ENCODE data around the gene UPK3A.
A peak's percentile ranks its signal among the peaks of the same experiment; 100 is the strongest.
"Not testable (repeated sequence)": the region's sequence is repeated elsewhere in the genome, so short reads cannot be mapped to it uniquely, and the experiment has no call there.

Gene UPK3A

GRCh38 chr22:45273452-45274075, 11.2 kb upstream of the UPK3A start:
- no peak overlapping the region for H3K4me3 ChIP-seq (ENCODE audit: low read depth in 1 of 2, low read length in 1 of 2)
- no peaks in the 10 kb centered on the region for H3K36me3 ChIP-seq
- no peak overlapping the region for H3K27ac ChIP-seq
- H3K9me3 ChIP-seq: no peaks in the 10 kb centered on the region
- TF ChIP-seq CTCF (IDR thresholded peaks at IDR 0.05): no peak
- peaks cover 30% of the 10 kb centered on the region for H3K27me3 ChIP-seq
- H3K4me1 ChIP-seq (ENCODE audit: control insufficient read depth in 1 of 2, insufficient read depth in 1 of 2, low read depth in 1 of 2, low read length in 1 of 2): peaks cover 10 to 12% of the 10 kb centered on the region in 2 experiments

DNA sequence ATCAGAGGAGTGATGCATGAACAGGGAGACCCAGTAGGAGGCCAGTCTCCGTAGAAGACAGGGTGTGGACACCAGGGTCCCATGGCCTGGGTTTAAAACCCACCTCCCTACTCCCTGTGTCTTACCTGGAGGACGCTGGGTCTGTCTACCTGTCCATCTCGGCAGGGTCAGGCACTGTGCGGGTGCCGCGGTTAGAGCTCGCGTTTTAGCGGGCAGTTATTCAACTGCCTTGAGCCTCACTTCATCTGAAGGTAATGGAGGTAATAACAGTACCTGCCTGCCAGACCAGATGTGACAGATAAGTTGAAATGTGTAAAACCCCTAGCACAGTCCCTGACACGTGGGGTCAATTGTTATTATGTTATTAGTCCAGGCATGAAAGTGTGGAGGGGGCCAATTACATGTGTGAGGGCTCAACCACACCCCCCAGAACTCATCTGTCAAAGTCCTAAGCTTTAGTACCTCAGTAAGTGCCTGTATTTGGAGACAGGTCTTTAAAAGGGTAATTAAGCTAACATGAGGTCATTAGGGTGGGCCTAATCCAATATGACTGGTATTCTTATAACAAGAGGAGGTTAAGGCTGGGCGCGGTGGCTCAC, 8.1 kb upstream of the UPK3A start:
- Histone ChIP-seq H3K27ac (no peak overlapping the region), H3K9me3 (no peaks in the 10 kb centered on the region), H3K27me3 (peaks cover 7% of the 10 kb centered on the region), H3K4me1 (ENCODE audit: control insufficient read depth in 1 of 2, insufficient read depth in 1 of 2, low read depth in 1 of 2, low read length in 1 of 2) (peaks cover 16 to 17% of the 10 kb centered on the region in 2 experiments), H3K36me3 (no peaks in the 10 kb centered on the region), H3K4me3 (ENCODE audit: low read depth in 1 of 2, low read length in 1 of 2) (no peak overlapping the region)
- no peak for TF ChIP-seq CTCF (IDR thresholded peaks at IDR 0.05)

GRCh38 chr22:45277720-45278119, 7.0 kb upstream of the UPK3A start:
- peaks cover 16 to 17% of the 10 kb centered on the region in 2 experiments for H3K4me1 ChIP-seq (ENCODE audit: control insufficient read depth in 1 of 2, insufficient read depth in 1 of 2, low read depth in 1 of 2, low read length in 1 of 2)
- H3K4me3 ChIP-seq (ENCODE audit: low read depth in 1 of 2, low read length in 1 of 2); H3K27me3 ChIP-seq; H3K9me3 ChIP-seq; H3K36me3 ChIP-seq; H3K27ac ChIP-seq: not testable (repeated sequence)

GRCh38 chr22:45278125-45278524, 6.6 kb upstream of the UPK3A start:
- Histone ChIP-seq H3K36me3 (no peaks in the 10 kb centered on the region), H3K4me1 (ENCODE audit: control insufficient read depth in 1 of 2, insufficient read depth in 1 of 2, low read depth in 1 of 2, low read length in 1 of 2) (peaks cover 16 to 17% of the 10 kb centered on the region in 2 experiments), H3K4me3 (ENCODE audit: low read depth in 1 of 2, low read length in 1 of 2) (no peak overlapping the region), H3K27me3 (peaks cover 3% of the 10 kb centered on the region), H3K27ac (no peak overlapping the region), H3K9me3 (no peaks in the 10 kb centered on the region)
- no peak for TF ChIP-seq CTCF (IDR thresholded peaks at IDR 0.05)

DNA sequence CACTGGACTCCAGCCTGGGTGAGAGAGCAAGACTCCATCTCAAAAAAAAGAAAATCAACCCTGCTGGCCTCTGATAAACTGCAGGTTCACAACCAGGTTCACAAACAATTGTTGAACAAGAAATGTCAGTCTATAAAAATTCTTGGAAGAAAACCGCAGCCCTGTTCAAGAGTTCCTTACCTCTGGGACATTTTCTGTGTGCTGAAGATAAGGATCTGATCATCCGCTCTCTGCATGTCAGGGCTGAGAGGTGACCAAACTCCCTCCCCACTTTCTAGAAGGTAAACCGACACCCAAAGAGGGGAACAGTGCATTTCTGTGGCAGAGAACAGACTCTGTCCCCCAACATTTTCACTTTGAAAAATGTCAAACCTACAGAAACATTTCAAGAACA, 4.2 kb upstream of the UPK3A start:
- H3K4me1 ChIP-seq (ENCODE audit: control insufficient read depth in 1 of 2, insufficient read depth in 1 of 2, low read depth in 1 of 2, low read length in 1 of 2): peaks cover 24 to 31% of the 10 kb centered on the region in 2 experiments

More for the DNA sequence above, 4.2 kb upstream of the UPK3A start:
- Histone ChIP-seq H3K27ac (peak overlapping the region; percentile 79), H3K27me3 (peaks cover 25% of the 10 kb centered on the region), H3K36me3 (no peaks in the 10 kb centered on the region), H3K9me3 (no peaks in the 10 kb centered on the region), H3K4me3 (ENCODE audit: low read depth in 1 of 2, low read length in 1 of 2) (no peak overlapping the region)
- TF ChIP-seq CTCF (IDR thresholded peaks at IDR 0.05): no peak
